Kidney epithelial cell (primary cell): ENCODE measurements around the gene GPANK1. TPM values are rescaled to one million over a fixed set of nuclear protein-coding genes. Genes with fewer than 3 reads are reported as not detected.

Source experiments
- DNase-seq: peaks from one replicate; pipeline ENCODE4 v3.0.0-alpha.2; 2010; ENCODE audit warnings: low read depth
- H3K27me3 ChIP-seq: 2 replicates; pipeline ENCODE4 v1.6.0; 2011; ENCODE audit warnings: low read length; ENCODE audit not compliant: control insufficient read depth, insufficient read depth
- H3K36me3 ChIP-seq: 2 replicates; pipeline ENCODE4 v1.5.1; 2011; ENCODE audit warnings: low read length; ENCODE audit not compliant: control insufficient read depth, insufficient read depth
- H3K4me3 ChIP-seq: 2 replicates; pipeline ENCODE4 v1.5.1; 2011; ENCODE audit warnings: low read depth, mild to moderate bottlenecking, control low read depth, low read length
- total RNA-seq: library from RNA; depleted of rRNA; stranded (reverse); fragments of >200 nt; gene quantifications from 2 replicates; pipeline ENCODE4 v1.2.3, GENCODE V29; 2015
- TF ChIP-seq, protein P1 (sequence below): IDR thresholded peaks from 2 replicates; pipeline ENCODE4 v1.5.1; 2011; ENCODE audit warnings: mild to moderate bottlenecking, moderate library complexity, low read length, control low read depth, inconsistent platforms; ENCODE audit not compliant: insufficient read depth, poor library complexity, severe bottlenecking

Gene GPANK1
- total RNA-seq, 1 donor from 2014 or later = 22.0 TPM

GRCh38 chr6:31634969-31635575 is 29.7 kb downstream of the GPANK1 start:
- TF ChIP-seq, protein P1, sequence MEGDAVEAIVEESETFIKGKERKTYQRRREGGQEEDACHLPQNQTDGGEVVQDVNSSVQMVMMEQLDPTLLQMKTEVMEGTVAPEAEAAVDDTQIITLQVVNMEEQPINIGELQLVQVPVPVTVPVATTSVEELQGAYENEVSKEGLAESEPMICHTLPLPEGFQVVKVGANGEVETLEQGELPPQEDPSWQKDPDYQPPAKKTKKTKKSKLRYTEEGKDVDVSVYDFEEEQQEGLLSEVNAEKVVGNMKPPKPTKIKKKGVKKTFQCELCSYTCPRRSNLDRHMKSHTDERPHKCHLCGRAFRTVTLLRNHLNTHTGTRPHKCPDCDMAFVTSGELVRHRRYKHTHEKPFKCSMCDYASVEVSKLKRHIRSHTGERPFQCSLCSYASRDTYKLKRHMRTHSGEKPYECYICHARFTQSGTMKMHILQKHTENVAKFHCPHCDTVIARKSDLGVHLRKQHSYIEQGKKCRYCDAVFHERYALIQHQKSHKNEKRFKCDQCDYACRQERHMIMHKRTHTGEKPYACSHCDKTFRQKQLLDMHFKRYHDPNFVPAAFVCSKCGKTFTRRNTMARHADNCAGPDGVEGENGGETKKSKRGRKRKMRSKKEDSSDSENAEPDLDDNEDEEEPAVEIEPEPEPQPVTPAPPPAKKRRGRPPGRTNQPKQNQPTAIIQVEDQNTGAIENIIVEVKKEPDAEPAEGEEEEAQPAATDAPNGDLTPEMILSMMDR = no peak
- DNase-seq = no peak
- Histone ChIP-seq H3K4me3 (no peak overlapping the region), H3K27me3 (no peaks in the 10 kb centered on the region), H3K36me3 (peaks cover 7% of the 10 kb centered on the region)

DNA sequence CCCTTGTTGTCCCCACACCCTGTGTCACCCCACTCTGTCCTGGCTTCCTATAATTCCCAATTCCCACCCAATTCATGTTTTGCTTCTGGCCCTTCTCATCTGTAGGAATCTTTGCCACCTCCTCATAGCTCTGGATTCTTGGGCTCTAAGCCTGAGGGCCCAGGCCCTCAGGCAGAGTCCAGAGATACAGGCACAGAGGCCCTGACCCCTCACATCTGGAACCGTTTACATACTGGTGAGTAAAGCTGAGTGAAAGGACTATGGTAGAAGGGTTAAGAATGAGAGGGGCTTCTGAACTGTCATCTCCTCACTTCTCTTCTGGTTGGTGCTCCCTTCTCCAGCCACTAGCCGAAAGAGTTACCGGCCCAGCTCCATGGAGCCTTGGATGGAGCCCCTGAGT is 30.7 kb downstream of the GPANK1 start:
- H3K4me3 ChIP-seq = no peak overlapping the region
- DNase-seq = no peak
- H3K36me3 ChIP-seq = peaks cover 7% of the 10 kb centered on the region
- TF ChIP-seq, protein P1 = no peak
- no peaks in the 10 kb centered on the region for H3K27me3 ChIP-seq

DNA sequence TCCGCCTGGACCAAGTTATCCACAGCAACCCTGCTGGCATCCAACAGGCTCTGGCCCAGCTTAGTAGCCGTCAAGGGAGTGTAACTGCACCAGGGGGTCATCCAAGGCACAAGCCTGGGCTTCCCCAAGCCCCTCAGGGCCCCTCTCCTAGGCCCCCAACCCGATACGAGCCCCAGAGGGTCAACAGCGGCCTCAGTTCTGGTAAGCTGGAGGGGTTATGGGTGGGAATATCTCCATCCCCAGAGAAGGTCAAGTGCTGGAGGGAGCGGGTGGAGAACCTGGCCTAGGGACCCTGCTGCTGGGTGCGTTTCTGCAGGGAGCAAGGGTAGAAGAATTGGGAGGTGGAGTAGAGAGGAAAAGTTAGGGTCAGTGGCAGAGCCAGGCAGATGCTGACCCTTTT is 31.4 kb downstream of the GPANK1 start:
- no peak for DNase-seq
- H3K36me3 ChIP-seq = peaks cover 7% of the 10 kb centered on the region
- H3K4me3 ChIP-seq = no peak overlapping the region
- TF ChIP-seq, protein P1 = no peak
- H3K27me3 ChIP-seq = no peaks in the 10 kb centered on the region

DNA sequence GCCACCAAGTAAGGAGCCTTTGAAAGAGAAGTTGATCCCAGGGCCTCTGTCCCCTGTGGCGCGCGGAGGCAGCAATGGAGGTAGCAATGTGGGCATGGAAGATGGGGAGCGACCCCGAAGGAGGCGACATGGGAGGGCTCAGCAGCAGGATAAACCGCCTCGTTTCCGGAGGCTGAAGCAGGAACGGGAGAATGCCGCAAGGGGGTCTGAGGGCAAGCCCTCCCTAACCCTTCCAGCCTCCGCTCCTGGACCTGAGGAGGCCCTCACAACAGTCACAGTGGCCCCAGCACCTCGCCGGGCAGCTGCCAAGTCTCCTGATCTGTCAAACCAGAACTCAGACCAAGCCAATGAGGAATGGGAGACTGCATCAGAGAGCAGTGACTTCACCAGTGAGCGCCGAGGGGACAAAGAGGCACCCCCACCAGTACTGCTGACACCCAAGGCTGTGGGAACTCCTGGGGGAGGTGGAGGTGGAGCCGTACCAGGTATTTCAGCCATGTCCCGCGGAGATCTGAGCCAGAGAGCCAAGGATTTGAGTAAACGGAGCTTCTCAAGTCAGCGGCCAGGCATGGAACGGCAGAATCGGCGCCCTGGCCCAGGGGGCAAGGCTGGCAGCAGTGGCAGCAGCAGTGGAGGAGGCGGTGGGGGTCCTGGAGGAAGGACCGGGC is 32.4 kb downstream of the GPANK1 start:
- Histone ChIP-seq H3K4me3 (no peak overlapping the region), H3K36me3 (peaks cover 6% of the 10 kb centered on the region), H3K27me3 (no peaks in the 10 kb centered on the region)
- DNase-seq = no peak
- TF ChIP-seq, protein P1 = no peak

GRCh38 chr6:31631681-31632278 is 33.0 kb downstream of the GPANK1 start:
- TF ChIP-seq, protein P1 = no peak
- Histone ChIP-seq H3K4me3 (no peak overlapping the region), H3K36me3 (peaks cover 6% of the 10 kb centered on the region), H3K27me3 (no peaks in the 10 kb centered on the region)
- DNase-seq = no peak
